Cortex of kidney (tissue), 1 donor: ENCODE measurements around the gene GPR63.

Experiments
- DNase-seq: peaks from one replicate; lab custom pipeline; 2025; lab: John Stamatoyannopoulos, UW

GPR63 gene

GRCh38 chr6:96760153-96760687 is 77.1 kb downstream of the GPR63 start:
- no peak for DNase-seq

GRCh38 chr6:96755096-96755495 is 82.2 kb downstream of the GPR63 start:
- DNase-seq, result no peak

- no peak for DNase-seq
Observed at GRCh38 chr6:96749891-96750290, 87.4 kb downstream of the GPR63 start.
